ENCODE measurements around the gene CDH26. TPM values are rescaled to one million over a fixed set of nuclear protein-coding genes. Genes with fewer than 3 reads are reported as not detected.

CDH26 gene
- total RNA-seq, 1 donor from 2014 or later, result 0.30 TPM

DNA sequence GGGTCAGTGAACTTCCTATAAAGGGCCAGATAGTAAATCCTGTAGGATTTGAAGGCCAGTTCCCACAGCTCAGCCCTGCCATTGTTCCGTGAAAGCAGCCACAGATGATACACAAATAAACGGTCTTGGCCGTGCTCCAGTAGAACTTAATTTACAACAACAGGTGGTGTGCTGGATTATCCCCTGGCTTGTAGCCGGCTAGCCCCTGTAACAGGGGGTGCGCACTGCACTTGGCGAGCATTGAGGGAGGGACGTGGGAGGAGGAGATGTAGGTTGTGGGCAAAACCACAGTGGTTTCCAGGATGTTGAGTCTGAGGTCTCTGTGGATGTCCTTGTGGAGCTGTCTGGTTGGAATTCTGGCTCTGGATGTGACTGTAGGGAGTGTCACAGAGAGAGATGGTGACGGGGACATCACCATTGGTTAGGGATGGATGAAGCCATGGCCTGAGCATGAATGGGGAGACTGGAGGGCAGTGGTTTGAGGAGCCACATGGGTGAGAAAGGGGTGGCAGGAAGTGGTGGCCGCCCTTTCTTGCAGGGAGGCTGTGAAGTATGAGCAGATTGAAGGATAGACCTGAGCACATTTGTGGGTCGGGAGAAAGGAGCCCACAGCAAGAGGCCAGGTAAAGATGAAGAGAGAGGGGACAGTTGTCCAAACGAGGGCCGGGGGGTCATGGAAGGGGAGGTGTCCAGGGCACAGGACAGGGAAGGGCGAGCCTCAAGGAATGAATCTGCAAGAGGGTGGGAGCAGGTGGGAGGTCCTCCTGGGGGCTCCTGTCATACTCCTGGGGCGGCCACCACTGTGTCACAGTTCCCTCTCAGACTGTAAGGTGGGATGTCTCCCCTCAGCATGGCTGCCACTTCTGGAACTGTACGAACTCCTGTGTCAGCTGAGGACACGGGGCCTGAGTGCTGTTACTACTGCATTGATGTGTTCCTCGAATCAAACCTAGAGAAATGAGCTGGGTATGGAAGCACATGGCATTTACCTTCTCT, 53.6 kb downstream of the CDH26 start:
- no peak for DNase-seq (ENCODE audit: low spot score)
- intact Hi-C loops (cut with micrococcal nuclease), result no loop called here
- peaks cover 8% of the 10 kb centered on the region for H3K4me1 Mint-ChIP-seq (ENCODE audit: low read depth)
- no peaks in the 10 kb centered on the region for H3K9me3 Mint-ChIP-seq
- H3K27ac Mint-ChIP-seq, result no peak overlapping the region
- H3K36me3 Mint-ChIP-seq (ENCODE audit: low read depth), result no peaks in the 10 kb centered on the region
- peaks cover 17% of the 10 kb centered on the region for H3K27me3 Mint-ChIP-seq (ENCODE audit: low read depth)
- H3K4me3 Mint-ChIP-seq (ENCODE audit: low read depth), result no peak overlapping the region

DNA sequence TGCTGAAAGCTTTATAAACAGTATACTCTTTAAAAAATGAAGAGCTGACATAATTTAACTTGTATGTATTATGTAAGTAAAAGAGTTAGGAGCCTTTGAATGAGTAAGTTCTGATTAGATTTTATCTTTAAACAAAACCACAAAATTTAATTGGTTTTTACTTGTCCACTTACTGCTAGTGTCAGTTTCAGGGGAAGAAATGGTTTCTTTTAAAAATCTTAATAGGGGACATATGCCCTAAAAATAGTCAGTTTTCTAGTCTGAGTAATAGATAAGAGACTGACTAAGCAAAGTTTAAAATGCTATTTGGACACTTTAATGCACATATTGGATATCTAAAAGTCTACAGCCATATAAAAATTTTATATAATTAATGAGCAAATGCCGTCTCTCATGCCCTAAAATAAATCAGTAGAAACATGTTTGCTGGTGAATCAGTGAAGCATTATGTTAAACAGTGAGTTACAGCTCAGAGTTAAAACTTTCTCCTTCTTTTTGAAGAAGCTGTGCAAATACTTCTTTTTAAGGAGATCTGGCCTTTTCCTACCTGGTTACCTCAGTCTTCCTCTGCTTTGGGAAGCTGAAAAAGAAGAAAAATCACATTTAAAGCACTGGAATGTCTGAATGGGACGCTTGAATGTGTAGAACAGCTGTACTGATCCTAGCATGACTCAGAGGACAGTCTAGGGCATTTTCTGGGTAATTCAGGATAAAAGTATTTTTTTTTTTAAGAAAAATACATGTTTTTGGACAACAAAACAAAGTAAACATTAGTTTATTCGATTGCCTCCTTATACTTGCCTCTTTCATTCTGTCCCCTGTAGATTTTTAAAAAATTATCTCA, 55.3 kb downstream of the CDH26 start:
- DNase-seq (ENCODE audit: low spot score), result no peak
- Mint-ChIP-seq H3K9me3 (no peaks in the 10 kb centered on the region), H3K4me3 (ENCODE audit: low read depth) (no peak overlapping the region), H3K27ac (no peak overlapping the region), H3K4me1 (ENCODE audit: low read depth) (peaks cover 8% of the 10 kb centered on the region), H3K27me3 (ENCODE audit: low read depth) (peaks cover 23% of the 10 kb centered on the region), H3K36me3 (ENCODE audit: low read depth) (no peaks in the 10 kb centered on the region)
- intact Hi-C loops (cut with micrococcal nuclease), result no loop called here

DNA sequence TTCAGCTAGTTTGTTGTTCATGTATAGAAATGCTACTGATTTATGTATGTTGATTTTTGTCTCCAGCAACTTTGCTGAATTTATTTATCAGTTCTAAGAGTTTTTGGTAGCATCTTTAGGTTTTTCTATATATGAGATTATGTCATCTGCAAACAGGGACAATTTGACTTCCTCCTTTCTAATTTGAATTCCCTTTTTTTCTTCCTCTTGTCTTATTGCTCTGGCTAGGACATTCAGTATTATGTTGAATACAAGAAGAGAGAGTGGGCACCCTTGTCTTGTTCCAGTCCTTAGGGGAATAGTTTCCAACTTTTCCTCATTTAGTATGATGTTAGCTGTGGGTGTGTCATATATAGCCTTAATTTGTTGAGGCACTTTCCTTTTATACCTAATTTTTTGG, 58.2 kb downstream of the CDH26 start:
- no peaks in the 10 kb centered on the region for H3K36me3 Mint-ChIP-seq (ENCODE audit: low read depth)
- no peaks in the 10 kb centered on the region for H3K9me3 Mint-ChIP-seq

DNA sequence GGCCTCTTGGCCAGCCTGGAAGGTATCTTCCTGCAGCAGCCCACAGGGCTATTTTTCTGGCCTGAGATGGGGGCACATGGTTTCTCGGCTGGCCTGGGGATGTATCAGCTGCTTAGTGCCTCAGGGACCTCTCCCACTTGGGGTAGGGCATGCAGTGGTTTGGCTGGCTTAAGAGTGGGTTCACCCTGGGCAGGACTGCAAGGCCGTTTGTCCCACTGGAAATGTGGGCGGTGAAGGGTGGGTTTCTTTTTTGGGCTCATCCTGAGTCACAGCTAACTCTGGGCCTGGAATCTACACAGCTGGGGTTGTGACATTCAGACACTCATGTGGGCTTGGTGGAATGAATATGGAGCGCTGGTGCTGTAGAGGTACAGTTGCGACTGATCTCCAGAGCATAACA, 62.0 kb downstream of the CDH26 start:
- intact Hi-C loops (cut with micrococcal nuclease), result no loop called here
- Mint-ChIP-seq H3K4me1 (ENCODE audit: low read depth) (peaks cover 2% of the 10 kb centered on the region), H3K4me3 (ENCODE audit: low read depth) (no peak overlapping the region), H3K9me3 (no peaks in the 10 kb centered on the region), H3K27ac (no peak overlapping the region), H3K27me3 (ENCODE audit: low read depth) (peaks cover 18% of the 10 kb centered on the region), H3K36me3 (ENCODE audit: low read depth) (no peaks in the 10 kb centered on the region)
- DNase-seq (ENCODE audit: low spot score), result no peak

More for the DNA sequence above, 58.2 kb downstream of the CDH26 start:
- Mint-ChIP-seq H3K4me3 (ENCODE audit: low read depth) (no peak overlapping the region), H3K27me3 (ENCODE audit: low read depth) (peaks cover 25% of the 10 kb centered on the region), H3K4me1 (ENCODE audit: low read depth) (peaks cover 6% of the 10 kb centered on the region), H3K27ac (no peak overlapping the region)
- DNase-seq (ENCODE audit: low spot score), result no peak
- intact Hi-C loops (cut with micrococcal nuclease), result no loop called here

DNA sequence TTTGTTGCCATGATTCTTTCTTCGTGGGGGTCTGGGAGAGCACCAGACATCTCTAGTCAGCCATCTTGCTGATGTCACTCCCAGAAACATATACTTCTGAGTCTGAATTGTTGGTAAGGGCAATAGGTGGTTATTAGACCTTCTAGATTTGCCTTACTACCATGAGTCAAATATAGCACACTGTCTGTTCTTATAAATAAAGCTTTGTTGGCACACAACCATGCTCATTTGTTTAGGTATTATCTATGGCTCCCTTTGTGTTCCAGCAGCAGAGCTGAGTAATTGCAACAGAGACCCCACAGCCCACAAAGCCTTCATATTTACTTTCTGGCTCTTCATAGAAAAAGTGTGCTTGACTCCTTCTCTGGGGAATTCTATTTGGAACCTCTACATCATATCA, 62.9 kb downstream of the CDH26 start:
- Mint-ChIP-seq H3K9me3 (no peaks in the 10 kb centered on the region), H3K36me3 (ENCODE audit: low read depth) (no peaks in the 10 kb centered on the region), H3K27me3 (ENCODE audit: low read depth) (peaks cover 11% of the 10 kb centered on the region), H3K27ac (no peak overlapping the region), H3K4me1 (ENCODE audit: low read depth) (peaks cover 2% of the 10 kb centered on the region), H3K4me3 (ENCODE audit: low read depth) (no peak overlapping the region)
- DNase-seq (ENCODE audit: low spot score), result no peak
- intact Hi-C loops (cut with micrococcal nuclease), result no loop called here

DNA sequence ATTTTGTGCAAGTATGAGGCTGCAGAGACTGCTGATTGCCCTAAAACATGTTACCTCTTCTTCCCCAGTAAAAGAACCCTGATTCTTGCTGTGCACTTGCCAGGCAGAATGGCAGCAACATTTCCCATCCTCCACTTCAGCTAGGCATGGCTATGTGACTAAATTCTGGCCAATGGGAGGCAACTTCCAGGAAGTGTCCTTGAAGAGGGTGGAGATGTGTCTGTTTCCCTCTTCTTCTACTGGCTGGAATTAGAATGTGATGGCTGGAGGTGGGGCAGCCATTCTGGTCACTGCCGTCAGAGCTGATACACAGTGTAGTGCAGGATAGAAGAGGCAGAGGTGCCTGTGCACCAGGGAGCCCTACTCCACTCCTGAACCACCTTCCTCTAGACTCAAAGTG, 64.6 kb downstream of the CDH26 start:
- intact Hi-C loops (cut with micrococcal nuclease), result no loop called here
- Mint-ChIP-seq H3K9me3 (no peaks in the 10 kb centered on the region), H3K27me3 (ENCODE audit: low read depth) (peaks cover 2% of the 10 kb centered on the region)

DNA sequence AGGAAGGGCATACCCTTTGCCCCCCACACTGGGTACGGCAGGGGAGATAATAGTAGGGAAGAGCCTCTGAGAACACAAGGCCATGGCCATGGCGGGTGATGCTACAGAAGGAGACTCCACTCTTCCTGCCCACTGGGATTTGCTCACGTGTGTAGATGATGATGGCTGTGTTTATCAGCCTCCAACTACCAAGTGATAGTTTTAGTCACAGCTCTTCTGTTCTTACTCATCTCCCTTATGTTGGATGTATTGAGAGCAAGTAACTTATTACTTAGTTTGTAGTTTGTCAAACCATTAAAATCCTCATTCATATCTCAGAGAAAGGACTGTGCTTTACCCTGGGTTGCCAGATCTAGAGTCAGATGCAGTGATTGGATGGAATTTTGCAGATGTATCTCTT, 66.0 kb downstream of the CDH26 start:
- peaks cover 2% of the 10 kb centered on the region for H3K4me1 Mint-ChIP-seq (ENCODE audit: low read depth)
- H3K27me3 Mint-ChIP-seq (ENCODE audit: low read depth), result no peaks in the 10 kb centered on the region
- no peak overlapping the region for H3K27ac Mint-ChIP-seq

More for the DNA sequence above, 64.6 kb downstream of the CDH26 start:
- no peak for DNase-seq (ENCODE audit: low spot score)
- no peaks in the 10 kb centered on the region for H3K36me3 Mint-ChIP-seq (ENCODE audit: low read depth)
- H3K4me1 Mint-ChIP-seq (ENCODE audit: low read depth), result peaks cover 2% of the 10 kb centered on the region
- H3K4me3 Mint-ChIP-seq (ENCODE audit: low read depth), result no peak overlapping the region
- no peak overlapping the region for H3K27ac Mint-ChIP-seq

DNA sequence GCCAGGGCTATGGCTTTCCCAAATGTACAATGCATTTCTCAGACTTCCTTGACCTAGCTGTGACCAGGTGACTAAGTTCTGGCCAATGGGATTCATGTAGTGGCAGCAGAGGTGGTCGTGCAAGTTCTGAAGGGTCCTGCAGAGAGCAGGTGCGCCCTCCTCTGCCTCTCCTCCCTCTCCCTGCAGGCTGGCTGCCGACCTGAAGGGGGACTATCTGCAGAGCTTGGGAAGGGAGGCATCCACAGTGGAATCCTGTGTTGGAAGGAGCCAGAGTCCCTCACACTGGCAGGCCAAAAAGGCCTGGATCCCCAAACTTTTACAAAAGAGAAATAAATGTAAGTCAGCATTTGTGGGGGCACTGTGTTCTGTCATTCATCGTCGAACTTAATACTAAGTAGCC, 66.6 kb downstream of the CDH26 start:
- Mint-ChIP-seq H3K27me3 (ENCODE audit: low read depth) (no peaks in the 10 kb centered on the region), H3K9me3 (no peaks in the 10 kb centered on the region), H3K36me3 (ENCODE audit: low read depth) (no peaks in the 10 kb centered on the region), H3K27ac (no peak overlapping the region), H3K4me1 (ENCODE audit: low read depth) (peaks cover 2% of the 10 kb centered on the region), H3K4me3 (ENCODE audit: low read depth) (no peak overlapping the region)
- intact Hi-C loops (cut with micrococcal nuclease), result no loop called here
- DNase-seq (ENCODE audit: low spot score), result no peak

More for the DNA sequence above, 66.0 kb downstream of the CDH26 start:
- H3K4me3 Mint-ChIP-seq (ENCODE audit: low read depth), result no peak overlapping the region
- intact Hi-C loops (cut with micrococcal nuclease), result no loop called here
- no peaks in the 10 kb centered on the region for H3K9me3 Mint-ChIP-seq
- no peak for DNase-seq (ENCODE audit: low spot score)
- no peaks in the 10 kb centered on the region for H3K36me3 Mint-ChIP-seq (ENCODE audit: low read depth)

DNA sequence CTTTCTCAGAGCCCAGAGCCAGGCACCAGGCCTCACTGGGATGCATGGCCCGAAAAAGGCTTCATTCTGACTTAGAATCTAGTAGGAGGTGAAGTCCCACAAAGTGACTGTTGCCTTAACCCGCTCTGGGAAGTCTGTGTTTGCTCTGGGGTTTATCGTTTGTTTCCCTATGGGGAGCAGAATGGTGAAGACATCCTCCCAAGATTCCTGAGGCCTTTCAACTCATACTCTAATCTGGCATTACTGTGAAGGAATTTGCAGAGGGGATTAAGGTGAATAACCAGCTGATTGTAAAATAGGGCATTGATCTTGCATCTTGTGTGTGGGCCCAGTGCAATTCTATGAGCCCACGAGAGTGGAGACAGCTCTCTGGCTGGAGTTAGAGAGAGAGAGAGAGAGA, 67.8 kb downstream of the CDH26 start:
- intact Hi-C loops (cut with micrococcal nuclease), result no loop called here
- Mint-ChIP-seq H3K36me3 (ENCODE audit: low read depth) (no peaks in the 10 kb centered on the region), H3K9me3 (no peaks in the 10 kb centered on the region), H3K27me3 (ENCODE audit: low read depth) (no peaks in the 10 kb centered on the region), H3K4me3 (ENCODE audit: low read depth) (no peak overlapping the region), H3K4me1 (ENCODE audit: low read depth) (peaks cover 2% of the 10 kb centered on the region), H3K27ac (no peak overlapping the region)
- no peak for DNase-seq (ENCODE audit: low spot score)

DNA sequence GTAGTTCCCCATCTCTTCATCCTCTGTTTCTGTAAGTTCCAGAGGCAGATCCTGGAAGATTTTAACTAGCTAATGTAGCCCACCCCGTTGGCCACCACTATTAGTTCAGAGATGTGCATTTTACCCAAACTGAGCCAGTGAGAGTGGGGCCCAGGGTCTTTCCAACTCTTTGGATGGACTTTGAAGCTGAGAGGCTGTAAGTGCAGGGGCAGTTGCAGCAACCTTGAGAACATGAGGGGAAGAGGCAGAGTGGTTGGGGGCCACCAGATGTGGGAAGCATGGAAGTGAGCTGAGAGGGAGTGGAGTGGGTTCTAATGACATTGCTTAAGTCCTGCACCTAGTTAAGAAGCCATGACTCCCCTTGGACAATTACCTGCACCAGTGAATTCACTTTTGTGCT, 72.2 kb downstream of the CDH26 start:
- no peaks in the 10 kb centered on the region for H3K27me3 Mint-ChIP-seq (ENCODE audit: low read depth)
- peaks cover under 1% of the 10 kb centered on the region for H3K9me3 Mint-ChIP-seq
- H3K27ac Mint-ChIP-seq, result no peak overlapping the region
- H3K4me3 Mint-ChIP-seq (ENCODE audit: low read depth), result no peak overlapping the region
- no peaks in the 10 kb centered on the region for H3K4me1 Mint-ChIP-seq (ENCODE audit: low read depth)
- no peaks in the 10 kb centered on the region for H3K36me3 Mint-ChIP-seq (ENCODE audit: low read depth)
- DNase-seq (ENCODE audit: low spot score), result no peak
- intact Hi-C loops (cut with micrococcal nuclease), result no loop called here

DNA sequence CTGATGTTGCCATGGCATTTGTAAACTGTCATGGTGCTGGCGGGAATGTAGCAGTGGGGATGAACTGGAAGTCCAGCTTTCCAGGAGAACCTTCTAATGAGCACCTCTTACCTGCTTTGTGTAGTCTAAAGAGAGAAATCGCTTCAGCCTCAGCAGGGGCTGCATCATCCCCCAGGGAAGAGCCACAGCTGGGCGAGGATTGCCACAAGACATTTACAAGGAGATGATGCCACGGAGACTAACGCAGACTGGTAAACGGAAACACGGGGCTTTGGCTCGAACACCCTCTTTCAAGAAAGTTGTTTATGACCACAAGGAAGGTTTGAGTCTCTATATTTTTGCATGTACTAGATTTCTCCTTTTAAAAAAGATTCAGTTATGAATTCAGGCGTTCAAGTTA, 72.9 kb downstream of the CDH26 start:
- no peak for DNase-seq (ENCODE audit: low spot score)
- Mint-ChIP-seq H3K36me3 (ENCODE audit: low read depth) (no peaks in the 10 kb centered on the region), H3K4me3 (ENCODE audit: low read depth) (no peak overlapping the region), H3K27ac (no peak overlapping the region), H3K9me3 (peaks cover 6% of the 10 kb centered on the region), H3K4me1 (ENCODE audit: low read depth) (no peaks in the 10 kb centered on the region), H3K27me3 (ENCODE audit: low read depth) (no peaks in the 10 kb centered on the region)
- intact Hi-C loops (cut with micrococcal nuclease), result no loop called here

DNA sequence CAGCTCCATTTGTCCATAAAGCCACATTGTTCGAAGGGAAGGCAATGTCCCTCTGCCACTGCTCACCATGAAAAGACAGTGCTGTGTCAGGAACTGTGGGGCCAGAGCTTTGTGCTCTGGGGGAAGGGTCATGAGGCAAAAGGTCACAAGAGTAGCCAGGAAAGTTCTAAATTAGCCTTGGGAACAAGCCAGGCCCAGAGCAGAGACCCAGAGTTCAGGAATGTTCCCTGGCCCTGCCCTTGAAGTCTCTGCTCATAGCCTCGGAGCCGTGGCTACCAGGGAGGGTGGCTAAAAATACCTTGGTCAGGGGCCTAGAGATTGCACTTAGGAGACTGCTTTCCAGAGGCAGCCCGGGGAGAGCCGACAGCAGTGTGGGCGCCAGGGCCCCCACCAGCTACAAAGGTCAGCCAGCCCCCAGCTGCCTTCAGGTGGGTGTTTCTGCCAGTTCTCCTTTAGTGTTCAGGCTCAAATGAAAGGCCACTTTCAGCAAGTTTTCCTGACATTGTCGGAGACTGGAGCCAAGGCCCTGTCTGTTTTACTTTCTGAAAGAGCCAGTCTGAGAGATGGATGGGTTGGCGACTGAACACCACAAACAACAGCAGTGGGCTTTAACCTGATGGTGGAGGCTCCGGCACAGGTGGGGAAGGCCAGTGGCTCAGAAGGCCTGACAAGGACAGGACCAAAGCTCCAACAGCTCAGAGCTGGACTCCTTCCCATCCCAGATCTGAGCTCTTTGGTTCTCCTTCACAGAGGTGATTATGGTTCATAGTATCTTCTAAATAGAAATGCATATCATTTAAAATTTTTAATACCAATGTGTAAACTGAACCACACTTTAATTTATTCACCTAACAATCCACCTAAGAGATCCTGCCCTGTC, 76.2 kb downstream of the CDH26 start:
- intact Hi-C loops (cut with micrococcal nuclease), result no loop called here
- Mint-ChIP-seq H3K4me1 (ENCODE audit: low read depth) (no peaks in the 10 kb centered on the region), H3K27ac (no peak overlapping the region), H3K4me3 (ENCODE audit: low read depth) (no peak overlapping the region), H3K36me3 (ENCODE audit: low read depth) (no peaks in the 10 kb centered on the region), H3K27me3 (ENCODE audit: low read depth) (no peaks in the 10 kb centered on the region), H3K9me3 (peaks cover 10% of the 10 kb centered on the region)
- no peak for DNase-seq (ENCODE audit: low spot score)
